GM23248 (cell line): ENCODE measurements around the gene OR8U1.

ENCODE experiments used
- EZH2 ChIP-seq: fragments of 200-600 bp; sonication (generic); IDR thresholded peaks from 2 replicates; pipeline ENCODE4 v1.6.1; 2018; ENCODE audit warnings: antibody characterized with exemption, mild to moderate bottlenecking; ENCODE audit not compliant: insufficient read depth, poor library complexity, severe bottlenecking
- EZH2phosphoT487 ChIP-seq: fragments of 200-600 bp; sonication (generic); IDR thresholded peaks from 2 replicates; pipeline ENCODE4 v1.6.1; 2018; ENCODE audit warnings: antibody characterized with exemption, moderate library complexity, mild to moderate bottlenecking, low read depth; ENCODE audit not compliant: insufficient read depth

DNA sequence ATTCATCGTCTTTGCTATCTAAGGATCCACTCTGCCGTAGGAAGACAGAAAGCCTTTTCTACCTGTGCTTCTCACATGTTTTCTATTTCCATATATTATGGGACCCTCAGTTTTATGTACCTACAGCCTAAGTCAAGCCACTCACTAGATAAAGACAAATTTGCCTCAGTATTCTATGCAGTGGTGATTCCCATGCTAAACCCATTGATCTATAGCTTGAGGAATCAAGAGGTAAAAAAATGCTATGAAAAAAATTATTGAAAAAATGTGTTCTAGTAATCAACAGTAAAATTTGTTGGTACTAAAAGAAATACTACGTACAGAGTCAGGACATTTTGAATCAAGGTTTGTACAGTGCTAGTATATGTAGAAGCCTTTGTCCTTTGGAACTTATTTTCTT, 19.0 kb downstream of the OR8U1 start:
- no peak for TF ChIP-seq EZH2
- no peak for TF ChIP-seq EZH2phosphoT487
